GM19240 (cell line): ENCODE results near the gene ZNF440.
"Not testable (repeated sequence)": the region's sequence is repeated elsewhere in the genome, so short reads cannot be mapped to it uniquely, and the experiment has no call there.

ENCODE experiments used
- DNase-seq: peaks from one replicate; pipeline ENCODE4 v3.0.0; 2011; ENCODE audit warnings: low spot score; ENCODE audit not compliant: insufficient read length

ZNF440 gene

DNA sequence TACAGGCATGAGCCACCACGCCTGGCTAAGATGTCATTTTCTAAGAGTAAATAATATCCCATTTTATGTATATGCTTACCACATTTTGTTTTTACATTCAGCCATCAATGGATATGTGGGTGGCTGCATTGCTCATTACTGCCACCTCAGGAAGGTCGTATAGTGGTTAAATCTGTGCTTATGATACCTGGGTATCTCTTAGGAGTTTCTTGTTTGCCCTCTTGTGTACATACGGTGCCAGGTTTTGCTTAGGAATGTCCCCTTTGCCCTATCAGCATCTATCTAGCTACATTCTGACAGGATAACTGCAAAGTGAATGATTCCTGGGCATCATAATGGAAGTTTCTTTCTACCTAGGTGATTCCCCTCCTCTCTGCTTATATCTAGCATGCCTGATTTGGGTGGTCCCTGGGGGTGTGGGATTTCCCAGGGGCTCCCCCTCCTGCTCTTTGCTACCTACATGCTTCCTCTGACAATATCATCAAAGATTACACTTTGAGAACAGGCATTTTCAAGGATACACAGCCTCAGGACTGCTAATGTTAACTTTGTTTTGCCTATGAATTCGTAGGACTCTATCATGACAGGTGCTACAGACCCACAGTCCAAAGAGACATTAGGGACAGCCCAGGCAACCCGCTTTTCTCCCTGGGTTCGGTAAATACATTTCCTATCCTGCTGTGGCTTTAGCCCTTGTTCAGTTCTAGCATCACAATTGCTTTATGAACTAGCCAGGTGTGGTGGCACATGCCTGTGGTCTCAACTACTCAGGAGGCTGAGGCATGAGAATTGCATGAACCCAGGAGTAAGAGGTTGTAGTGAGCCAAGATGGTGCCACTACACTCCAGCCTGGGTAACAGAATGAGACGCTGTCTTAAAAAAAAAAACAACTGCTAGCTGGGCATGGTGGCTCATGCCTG, 15.1 kb downstream of the ZNF440 start:
- DNase-seq: not testable (repeated sequence)

DNA sequence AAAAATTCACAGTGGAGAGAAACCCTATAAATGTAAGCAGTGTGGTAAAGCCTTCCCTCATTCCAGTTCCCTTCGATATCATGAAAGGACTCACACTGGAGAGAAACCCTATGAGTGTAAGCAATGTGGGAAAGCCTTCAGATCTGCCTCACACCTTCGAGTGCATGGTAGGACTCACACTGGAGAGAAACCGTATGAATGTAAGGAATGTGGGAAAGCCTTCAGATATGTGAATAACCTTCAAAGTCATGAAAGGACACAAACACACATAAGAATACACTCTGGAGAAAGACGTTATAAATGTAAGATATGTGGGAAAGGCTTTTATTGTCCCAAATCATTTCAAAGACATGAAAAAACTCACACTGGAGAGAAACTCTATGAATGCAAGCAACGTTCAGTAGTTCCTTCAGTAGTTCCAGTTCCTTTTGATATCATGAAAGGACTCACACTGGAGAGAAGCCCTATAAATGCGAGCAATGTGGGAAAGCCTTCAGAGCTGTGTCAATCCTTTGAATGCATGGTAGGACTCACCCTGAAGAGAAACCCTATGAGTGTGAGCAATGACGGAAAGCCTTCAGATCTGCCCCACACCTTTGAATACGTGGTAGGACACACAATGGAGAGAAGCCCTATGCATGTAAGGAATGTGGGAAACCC, 18.3 kb downstream of the ZNF440 start:
- DNase-seq: no peak

DNA sequence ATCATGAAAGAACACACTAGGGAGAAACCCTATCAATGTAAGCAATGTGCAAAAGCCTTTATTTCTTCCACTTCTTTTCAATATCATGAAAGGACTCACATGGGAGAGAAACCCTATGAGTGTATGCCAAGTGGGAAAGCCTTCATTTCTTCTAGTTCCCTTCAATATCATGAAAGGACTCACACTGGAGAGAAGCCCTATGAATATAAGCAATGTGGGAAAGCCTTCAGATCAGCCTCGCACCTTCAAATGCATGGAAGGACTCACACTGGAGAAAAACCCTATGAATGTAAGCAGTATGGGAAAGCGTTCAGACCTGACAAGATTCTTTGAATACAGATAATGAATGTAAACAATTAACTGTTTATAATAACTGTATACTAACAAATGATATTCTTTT, 19.5 kb downstream of the ZNF440 start:
- no peak for DNase-seq

DNA sequence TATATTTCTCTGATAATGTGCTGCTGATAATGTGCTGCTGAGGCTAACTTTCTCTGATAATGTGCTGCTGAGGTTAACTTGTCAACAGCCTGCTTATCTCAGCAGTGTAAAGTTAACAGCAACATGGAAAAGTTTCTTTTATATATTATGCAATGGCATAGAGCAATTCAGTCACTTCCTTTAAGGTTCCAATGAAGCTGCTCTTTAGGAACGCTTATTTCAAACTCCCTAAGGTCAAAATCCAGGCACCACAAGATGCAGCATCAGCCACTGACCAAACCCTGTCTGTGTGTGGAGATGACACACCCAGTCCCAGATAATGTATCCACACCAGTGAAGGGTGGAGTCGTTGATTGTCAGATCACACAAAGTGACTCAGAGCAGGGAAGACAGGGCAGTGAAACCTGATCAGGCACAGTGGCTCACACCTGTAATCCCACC, 21.6 kb downstream of the ZNF440 start:
- DNase-seq: not testable (repeated sequence)

DNA sequence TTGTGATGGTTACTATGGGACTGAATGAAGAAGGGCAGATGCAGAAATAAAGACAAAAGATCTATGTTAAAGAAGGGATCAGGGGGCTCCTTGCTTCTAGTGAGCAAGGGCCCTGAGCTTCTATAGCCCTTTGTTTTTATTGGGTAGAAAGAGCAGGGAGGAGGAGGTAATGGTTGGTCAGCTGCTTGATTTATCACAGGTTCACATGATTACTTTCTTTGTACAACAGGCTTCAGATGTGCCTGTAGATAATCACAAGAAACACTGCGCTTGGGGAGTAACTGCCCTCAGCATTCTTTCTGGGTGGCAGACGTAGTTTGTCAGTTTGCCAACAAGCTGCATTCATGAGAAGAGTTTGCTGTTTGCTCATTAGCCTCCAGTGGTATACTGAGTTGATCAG, 29.6 kb downstream of the ZNF440 start:
- DNase-seq: no peak

DNA sequence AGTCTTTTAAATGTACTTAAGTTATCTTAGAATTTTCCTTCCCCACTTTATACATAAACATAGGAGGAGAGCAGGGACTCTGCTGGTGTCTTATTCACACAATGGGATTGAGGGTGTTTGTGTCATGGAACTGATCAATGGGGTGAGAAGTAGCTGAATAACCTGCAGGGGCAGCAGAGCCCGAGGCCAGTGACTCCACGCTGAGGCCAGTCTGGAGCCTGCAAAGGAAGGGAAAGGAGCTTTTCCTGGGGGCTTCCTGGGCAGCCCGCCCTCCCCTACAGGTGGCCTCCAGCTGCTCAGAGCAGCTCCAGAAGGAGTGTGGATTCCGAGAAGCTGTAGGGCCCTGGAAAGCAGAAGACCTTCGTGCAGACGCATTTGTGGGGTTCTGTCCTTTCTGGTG, 33.5 kb downstream of the ZNF440 start:
- DNase-seq: not testable (repeated sequence)

DNA sequence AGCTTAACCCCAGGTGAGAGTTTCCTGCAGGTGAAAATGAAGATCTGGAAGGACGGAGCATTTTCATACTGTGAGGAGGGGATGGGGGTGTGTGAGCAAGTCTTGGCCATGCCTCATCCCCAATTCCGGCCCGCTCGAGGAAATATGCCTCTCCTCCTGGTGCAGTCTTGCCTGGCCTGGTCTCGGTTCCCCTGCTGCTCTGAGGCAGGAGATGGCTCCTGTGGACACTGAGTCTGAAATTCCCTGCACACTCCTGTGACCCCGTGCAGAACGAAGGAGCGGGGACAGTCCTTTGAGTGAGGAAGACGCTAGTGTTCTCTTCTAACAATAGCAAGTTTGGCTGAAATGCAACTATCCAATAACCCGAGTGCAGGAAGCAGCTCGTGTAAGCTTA, 34.1 kb downstream of the ZNF440 start:
- no peak for DNase-seq

DNA sequence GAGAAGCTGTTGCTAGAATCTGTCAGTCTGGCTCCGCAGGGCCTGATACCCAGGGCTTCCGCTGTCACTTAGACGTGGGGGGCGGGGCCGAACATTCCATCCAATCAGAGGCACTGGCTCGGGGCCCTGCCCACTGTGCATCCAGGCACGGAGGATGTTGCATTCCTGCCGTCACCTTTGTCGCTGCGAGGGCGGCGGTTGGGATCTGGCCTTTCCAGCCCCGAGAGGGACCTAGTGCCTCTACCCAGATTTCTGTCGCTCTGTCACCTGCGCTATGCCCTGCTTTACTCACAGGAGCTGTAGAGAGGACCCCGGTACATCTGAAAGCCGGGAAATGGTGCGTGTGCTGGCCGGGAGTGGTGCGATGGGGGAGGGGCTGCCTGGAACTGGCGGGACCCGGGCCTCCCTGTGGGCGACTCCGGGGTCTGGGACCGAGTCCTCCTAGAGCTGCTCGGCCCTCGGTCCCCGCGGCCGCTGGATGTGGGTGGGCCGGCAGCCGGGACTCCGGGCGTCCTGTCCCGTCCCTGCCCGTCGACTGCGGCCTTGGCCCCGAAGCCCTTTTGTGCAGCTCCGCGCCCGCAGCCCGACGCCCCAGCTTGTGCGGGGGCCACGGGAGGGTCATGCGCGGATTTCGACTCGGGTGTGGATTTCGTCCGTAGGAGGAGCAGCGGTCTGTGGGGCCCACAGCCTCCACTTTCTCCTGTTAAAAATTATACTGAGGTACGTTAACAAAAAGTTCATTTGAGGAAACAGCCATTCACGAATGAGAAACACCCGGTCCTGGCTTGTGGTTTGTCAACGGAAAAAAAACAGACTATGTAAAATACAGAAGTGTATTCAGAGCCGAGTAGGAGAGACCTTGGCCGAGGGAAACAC, 34.8 kb downstream of the ZNF440 start, which contains the start of gene ZNF439:
Gene ZNF439 (plus strand): TSS at position 133 of the 876 bp plus-strand sequence. CDS start 142 bp downstream, at position 275.
- DNase-seq: peak; percentile 68

DNA sequence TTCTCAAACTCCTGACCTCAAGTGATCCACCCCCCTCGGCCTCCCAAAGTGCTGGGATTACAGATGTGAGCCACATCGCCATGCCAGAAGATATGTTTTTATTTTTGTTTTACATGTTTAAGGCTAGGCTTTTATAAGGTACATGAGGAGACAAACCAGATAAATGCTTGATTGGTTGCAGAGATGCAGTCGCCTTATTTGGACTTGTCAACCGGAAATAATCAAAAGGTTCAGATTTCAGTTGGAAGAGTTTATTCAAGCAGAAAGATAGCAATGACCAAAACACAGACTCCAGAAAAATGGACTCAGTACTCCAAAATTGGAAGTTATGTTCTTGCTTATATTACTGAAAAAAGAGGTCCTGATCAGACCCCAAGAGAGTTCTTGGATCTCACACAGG, 36.2 kb downstream of the ZNF440 start:
- not testable (repeated sequence) for DNase-seq

DNA sequence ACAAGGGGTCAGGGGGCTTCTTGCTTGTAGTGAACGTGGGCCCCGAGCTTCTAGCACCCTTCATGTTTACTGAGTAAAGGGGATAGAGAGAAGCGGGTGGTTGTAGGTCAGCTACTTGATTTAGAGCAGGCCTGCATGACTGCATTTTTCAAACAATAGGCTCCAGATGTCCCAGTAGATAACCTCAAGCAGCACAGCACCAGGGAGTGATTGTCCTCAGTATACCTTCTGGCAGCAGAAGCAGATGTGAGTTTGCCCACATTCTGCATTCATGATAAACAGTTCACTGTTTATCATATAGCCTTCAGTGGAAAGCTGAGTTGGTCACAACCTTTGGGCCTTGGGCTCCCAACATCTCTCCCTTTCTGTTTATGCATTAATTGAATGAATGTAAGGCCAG, 39.3 kb downstream of the ZNF440 start:
- DNase-seq: no peak

DNA sequence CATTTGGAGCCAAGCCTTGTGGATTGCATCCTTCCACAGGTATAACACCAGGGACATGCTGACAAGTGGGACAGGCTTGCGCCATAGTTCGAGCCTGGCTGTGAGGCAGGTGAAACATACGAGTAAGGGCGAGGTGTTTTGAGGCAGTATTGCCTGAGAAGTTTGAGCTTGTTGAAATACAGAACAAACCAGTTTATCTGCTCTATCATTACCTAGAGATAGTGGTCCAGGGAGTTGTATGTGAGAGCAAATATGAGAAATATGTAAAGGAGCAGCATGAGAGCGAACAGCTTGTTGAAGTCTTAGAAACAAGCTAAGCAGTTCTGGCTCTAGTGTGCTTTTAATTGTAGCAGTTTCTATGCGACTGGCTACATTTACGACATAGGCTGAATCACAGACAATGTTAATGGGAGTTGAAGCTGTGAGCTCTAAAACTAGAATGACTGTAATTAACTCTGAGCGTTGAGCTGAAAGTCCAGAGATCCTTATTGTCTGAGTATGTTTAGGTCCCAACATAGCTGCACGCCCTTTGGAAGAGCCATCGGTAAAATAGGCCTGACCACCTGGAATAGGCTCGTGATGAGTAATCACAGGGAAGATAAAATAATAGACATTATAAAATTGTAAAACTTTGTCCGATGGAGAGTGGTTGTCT, 42.6 kb downstream of the ZNF440 start:
- DNase-seq: no peak

DNA sequence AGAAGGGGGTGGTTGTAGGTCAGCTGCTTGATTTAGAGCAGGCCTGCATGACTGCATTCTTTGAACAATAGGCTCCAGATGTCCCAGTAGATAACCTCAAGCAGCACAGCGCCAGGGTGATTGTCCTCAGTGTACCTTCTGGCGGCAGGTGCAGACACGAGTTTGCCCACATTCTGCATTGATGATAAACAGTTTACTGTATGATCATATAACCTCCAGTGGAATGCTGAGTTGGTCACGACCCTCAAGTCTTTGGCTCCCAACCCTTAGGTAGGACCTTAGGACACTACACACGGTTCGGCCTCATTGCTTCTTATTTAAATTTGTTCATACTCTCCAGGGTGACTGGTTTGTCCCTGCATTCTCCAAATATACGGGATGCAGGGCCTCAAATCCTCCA, 46.6 kb downstream of the ZNF440 start:
- no peak for DNase-seq

DNA sequence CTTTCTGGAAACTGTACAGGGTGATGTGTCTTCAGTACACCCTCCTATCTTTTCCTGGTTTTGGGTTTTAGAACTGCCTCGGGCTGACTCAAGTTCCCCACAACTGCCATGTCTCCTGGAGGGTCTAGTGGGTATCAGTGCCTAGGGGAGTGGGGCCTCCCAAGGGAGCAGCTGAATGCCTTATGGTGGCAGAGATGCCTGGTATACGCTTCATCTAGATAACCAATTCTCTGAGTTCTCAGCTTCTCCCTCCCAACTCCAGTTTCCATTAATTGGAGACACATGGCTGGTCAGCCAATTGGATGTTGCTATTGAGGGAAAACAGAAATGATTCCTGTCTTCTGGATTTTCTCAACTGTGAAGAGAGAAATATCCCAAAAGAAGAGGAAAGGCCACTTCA, 47.2 kb downstream of the ZNF440 start:
- DNase-seq: no peak

DNA sequence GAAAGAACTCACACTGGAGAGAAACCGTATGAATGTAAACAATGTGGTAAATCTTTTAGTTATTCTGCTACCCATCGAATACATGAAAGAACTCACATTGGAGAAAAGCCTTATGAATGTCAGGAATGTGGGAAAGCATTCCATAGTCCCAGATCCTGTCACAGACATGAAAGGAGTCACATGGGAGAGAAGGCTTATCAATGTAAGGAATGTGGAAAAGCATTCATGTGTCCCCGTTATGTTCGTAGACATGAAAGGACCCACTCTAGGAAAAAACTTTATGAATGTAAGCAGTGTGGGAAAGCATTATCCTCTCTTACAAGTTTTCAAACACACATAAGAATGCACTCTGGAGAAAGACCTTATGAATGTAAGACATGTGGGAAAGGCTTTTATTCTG, 53.7 kb downstream of the ZNF440 start:
- DNase-seq: not testable (repeated sequence)

DNA sequence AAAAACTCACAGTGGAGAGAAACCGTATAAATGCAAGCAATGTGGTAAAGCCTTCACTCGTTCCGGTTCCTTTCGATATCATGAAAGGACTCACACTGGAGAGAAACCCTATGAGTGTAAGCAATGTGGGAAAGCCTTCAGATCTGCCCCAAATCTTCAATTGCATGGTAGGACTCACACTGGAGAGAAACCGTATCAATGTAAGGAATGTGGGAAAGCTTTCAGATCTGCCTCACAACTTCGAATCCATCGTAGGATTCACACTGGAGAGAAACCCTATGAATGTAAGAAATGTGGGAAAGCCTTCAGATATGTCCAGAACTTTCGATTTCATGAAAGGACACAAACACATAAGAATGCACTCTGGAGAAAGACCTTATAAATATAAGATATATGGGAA, 54.1 kb downstream of the ZNF440 start:
- DNase-seq: no peak

DNA sequence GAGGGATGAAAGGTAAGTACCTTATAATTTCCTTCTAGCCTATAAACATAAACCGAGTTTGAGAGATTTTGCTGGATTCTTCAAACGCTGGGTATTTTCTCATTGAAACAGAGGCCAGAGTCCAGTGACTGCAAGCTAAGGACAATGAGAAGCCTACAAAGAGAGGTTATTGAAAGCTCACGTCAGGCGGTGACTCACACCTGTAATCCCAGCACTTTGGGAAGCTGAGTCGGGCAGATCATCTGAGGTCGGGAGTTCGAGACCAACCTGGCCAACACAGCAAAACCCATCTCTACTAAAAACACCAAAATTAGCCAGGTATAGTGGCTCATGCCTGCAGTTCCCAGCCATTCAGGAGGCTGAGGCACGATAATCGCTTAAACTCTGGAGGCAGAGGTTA, 58.6 kb downstream of the ZNF440 start:
- no peak for DNase-seq

DNA sequence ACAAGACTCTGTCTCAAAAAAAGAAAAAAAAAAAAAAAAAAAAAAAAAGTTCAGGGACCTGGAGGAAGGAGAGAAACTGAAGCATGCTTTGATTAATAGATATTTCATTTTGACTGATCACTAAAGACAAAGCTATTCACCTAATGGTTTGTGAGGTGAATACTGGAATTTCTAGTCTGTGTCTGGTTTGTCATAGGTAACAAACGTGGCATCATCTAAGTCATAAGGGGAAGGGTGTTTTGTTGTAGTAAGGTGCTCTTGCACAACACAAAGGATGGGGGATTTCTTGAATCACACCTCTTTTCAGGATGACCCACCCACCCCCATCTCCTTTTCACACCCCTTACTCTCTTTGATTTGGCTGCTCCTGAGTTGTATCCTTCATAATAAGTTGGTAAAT, 59.7 kb downstream of the ZNF440 start:
- no peak for DNase-seq

DNA sequence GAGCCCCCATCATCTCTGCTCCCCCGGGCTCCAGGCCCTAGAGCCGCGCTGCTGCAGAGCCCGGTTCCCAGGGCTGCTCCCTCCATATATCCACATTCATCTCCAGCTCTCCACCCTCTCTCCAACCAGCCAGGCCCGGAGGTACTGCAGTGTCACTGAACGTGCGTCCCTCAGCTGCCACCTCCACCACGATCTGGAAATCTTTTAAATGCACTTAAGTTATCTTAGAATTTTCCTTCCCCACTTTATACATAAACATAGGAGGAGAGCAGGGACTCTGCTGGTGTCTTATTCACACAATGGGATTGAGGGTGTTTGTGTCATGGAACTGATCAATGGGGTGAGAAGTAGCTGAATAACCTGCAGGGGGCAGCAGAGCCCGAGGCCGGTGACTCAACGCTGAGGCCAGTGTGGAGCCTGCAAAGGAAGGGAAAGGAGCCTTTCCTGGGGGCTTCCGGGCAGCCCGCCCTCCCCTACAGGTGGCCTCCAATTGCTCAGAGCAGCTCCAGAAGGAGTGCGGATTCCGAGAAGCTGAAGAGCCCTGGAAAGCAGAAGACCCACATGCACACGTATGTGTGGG, 65.7 kb downstream of the ZNF440 start:
- not testable (repeated sequence) for DNase-seq

DNA sequence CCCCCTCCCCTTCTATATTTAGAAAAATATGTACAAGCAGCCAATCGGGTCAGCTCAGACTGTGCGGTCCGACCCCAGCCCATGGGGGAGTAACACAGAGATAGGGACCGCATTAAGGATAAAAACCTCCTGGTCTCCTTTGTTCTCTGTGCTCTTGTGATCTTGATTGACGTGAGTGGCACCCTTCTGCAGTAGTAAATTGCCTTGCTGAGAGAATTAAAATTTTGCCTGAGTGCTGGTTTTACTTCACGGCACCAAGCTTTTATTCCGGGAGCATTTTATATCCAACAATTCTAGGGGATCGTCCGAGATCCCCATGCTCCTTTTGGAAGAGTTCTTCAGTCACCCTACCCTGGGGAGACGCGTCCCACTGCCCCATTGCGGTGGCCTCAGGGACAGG, 66.5 kb downstream of the ZNF440 start:
- no peak for DNase-seq

DNA sequence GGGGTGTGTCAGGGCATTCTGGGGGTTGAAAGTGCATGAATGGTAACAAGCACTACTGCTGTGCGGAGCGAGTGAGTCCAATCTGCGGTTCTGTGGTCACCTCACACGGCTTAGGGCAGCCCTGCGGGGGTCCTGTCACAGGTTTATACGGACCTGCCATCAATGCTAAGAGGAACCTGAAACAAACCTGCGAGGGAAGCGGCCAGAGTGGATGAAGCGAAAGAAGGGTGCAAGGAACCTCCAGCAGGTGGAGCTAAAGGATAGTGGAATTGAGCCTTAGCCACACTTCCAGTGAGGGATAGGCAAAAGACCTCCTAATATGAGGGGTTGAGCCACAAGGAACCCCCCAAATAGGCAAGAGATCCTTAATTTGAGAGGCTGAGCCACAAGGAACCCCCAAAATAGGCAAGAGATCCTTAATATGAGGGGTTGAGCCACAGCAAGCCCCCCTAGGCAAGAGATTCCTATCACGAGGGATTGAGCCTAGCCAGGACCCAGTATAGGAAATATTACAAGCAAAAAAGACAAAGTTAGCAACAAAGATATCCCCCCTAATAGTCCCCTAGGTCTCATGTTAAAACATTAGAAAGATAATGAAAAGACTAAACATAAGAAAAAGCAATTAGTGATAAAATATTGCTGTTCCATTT, 67.2 kb downstream of the ZNF440 start:
- no peak for DNase-seq
